ENCODE measurements around the gene FGGY.
A peak's percentile ranks its signal among the peaks of the same experiment; 100 is the strongest.

FGGY gene

DNA sequence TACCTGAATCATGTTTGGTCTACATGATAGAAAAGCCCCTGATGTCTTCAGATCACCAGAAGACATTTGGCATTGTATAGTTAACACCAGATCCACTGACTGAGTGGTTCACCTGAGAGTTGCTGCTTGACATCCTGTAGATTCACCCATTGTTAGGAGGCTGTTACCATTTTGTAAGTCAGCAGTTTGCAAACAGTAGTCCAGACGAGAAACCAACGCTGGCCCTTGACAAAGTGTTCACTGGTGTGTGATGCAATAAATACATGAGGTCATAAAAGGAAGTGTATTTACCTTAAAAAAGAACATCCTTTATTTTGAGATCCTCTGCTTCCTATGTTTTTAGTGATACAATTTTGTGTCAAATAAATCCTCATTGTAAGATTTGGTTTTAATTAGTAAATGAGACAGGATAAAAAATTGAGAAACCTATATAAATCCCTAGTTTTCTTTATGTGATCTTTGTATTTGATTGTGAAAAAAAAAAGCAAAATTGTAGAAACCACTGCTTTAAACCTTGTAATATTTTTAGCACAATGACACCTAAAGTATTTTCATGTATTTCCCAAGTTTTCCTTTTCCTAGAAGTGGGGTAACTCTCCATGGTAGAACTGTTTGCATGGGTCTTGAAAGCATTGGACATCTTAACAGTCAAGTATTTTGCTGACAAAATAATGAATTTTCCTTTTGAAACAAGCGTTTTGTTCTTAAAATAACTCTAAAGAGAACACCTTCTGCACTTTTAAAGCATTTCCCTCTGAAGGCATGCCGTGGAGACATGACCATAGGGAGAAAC lies 204.3 kb downstream of the FGGY start:
- Mint-ChIP-seq H3K4me1 (ENCODE audit: low read depth) (no peaks in the 10 kb centered on the region), H3K9me3 (no peaks in the 10 kb centered on the region), H3K36me3 (ENCODE audit: low read depth) (peaks cover 2% of the 10 kb centered on the region), H3K27ac (no peak overlapping the region), H3K4me3 (no peak overlapping the region), H3K27me3 (no peaks in the 10 kb centered on the region)

- Mint-ChIP-seq H3K27me3 (no peaks in the 10 kb centered on the region), H3K9me3 (no peaks in the 10 kb centered on the region)
Measured at GRCh38 chr1:59502009-59502691, 205.3 kb downstream of the FGGY start.

DNA sequence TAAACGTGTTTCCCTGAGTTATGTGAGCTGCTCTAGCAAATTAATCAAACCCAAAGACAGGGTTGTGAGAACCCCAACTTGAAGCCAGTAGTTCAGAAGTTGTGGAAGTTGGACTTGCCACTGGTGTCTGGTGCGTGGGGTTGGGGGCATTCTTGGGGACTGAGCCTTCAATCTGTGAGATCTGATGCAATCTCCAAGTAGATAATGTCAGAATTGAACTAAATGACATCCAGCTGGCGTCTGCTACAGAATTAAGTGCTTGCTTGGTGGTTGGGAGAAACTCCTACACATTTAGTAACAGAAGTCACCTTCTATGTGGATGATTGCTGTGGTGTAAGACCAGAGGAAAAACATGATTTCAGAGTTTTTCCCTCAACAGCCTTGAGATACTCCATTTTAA lies 207.4 kb downstream of the FGGY start:
- H3K4me1 Mint-ChIP-seq (ENCODE audit: low read depth), result peaks cover 5% of the 10 kb centered on the region
- no peaks in the 10 kb centered on the region for H3K36me3 Mint-ChIP-seq (ENCODE audit: low read depth)

More at GRCh38 chr1:59502009-59502691, 205.3 kb downstream of the FGGY start:
- no peak overlapping the region for H3K27ac Mint-ChIP-seq
- H3K36me3 Mint-ChIP-seq (ENCODE audit: low read depth), result no peaks in the 10 kb centered on the region
- H3K4me3 Mint-ChIP-seq, result no peak overlapping the region
- peaks cover 5% of the 10 kb centered on the region for H3K4me1 Mint-ChIP-seq (ENCODE audit: low read depth)

DNA sequence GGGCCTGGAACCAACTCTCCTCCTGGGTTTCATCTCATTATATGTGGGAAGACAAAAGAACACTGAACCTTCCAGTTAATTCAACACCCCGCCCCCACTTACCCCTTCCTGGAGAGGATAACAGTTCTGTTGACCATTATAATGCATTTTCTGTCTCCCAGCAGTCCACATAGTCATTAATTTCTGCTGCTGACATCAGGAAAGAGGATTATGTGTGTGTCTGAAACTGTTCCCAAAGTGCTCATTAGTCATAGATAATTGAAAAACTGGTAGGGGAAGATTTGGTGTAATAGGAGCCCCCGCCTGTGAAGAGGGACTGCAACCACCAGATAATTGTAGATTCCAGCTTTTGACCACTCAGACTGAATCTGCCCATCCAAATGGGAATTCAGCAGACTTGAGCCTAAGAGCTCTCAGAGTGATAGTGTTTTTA lies 208.7 kb downstream of the FGGY start:
- no peak overlapping the region for H3K4me3 Mint-ChIP-seq
- H3K36me3 Mint-ChIP-seq (ENCODE audit: low read depth), result no peaks in the 10 kb centered on the region
- no peaks in the 10 kb centered on the region for H3K9me3 Mint-ChIP-seq
- no peaks in the 10 kb centered on the region for H3K27me3 Mint-ChIP-seq
- H3K4me1 Mint-ChIP-seq (ENCODE audit: low read depth), result peaks cover 5% of the 10 kb centered on the region
- no peak overlapping the region for H3K27ac Mint-ChIP-seq

More for the DNA sequence above, 207.4 kb downstream of the FGGY start:
- peak overlapping the region; percentile 43 for H3K27ac Mint-ChIP-seq
- H3K27me3 Mint-ChIP-seq, result no peaks in the 10 kb centered on the region
- no peaks in the 10 kb centered on the region for H3K9me3 Mint-ChIP-seq
- no peak overlapping the region for H3K4me3 Mint-ChIP-seq

- Mint-ChIP-seq H3K4me3 (no peak overlapping the region), H3K9me3 (no peaks in the 10 kb centered on the region)
Measured at GRCh38 chr1:59506952-59507351, 210.1 kb downstream of the FGGY start.

GRCh38 chr1:59509341-59509875 lies 212.5 kb downstream of the FGGY start:
- H3K9me3 Mint-ChIP-seq, result no peaks in the 10 kb centered on the region
- H3K27ac Mint-ChIP-seq, result no peak overlapping the region
- H3K4me1 Mint-ChIP-seq (ENCODE audit: low read depth), result peaks cover 5% of the 10 kb centered on the region
- H3K27me3 Mint-ChIP-seq, result no peaks in the 10 kb centered on the region
- no peak overlapping the region for H3K4me3 Mint-ChIP-seq
- H3K36me3 Mint-ChIP-seq (ENCODE audit: low read depth), result peaks cover 9% of the 10 kb centered on the region

More at GRCh38 chr1:59506952-59507351, 210.1 kb downstream of the FGGY start:
- Mint-ChIP-seq H3K27me3 (no peaks in the 10 kb centered on the region), H3K4me1 (ENCODE audit: low read depth) (peaks cover 5% of the 10 kb centered on the region), H3K36me3 (ENCODE audit: low read depth) (no peaks in the 10 kb centered on the region), H3K27ac (no peak overlapping the region)

GRCh38 chr1:59510249-59510648 lies 213.4 kb downstream of the FGGY start:
- Mint-ChIP-seq H3K4me1 (ENCODE audit: low read depth) (peaks cover 5% of the 10 kb centered on the region), H3K9me3 (no peaks in the 10 kb centered on the region), H3K36me3 (ENCODE audit: low read depth) (peaks cover 14% of the 10 kb centered on the region), H3K27ac (no peak overlapping the region), H3K27me3 (no peaks in the 10 kb centered on the region), H3K4me3 (no peak overlapping the region)

DNA sequence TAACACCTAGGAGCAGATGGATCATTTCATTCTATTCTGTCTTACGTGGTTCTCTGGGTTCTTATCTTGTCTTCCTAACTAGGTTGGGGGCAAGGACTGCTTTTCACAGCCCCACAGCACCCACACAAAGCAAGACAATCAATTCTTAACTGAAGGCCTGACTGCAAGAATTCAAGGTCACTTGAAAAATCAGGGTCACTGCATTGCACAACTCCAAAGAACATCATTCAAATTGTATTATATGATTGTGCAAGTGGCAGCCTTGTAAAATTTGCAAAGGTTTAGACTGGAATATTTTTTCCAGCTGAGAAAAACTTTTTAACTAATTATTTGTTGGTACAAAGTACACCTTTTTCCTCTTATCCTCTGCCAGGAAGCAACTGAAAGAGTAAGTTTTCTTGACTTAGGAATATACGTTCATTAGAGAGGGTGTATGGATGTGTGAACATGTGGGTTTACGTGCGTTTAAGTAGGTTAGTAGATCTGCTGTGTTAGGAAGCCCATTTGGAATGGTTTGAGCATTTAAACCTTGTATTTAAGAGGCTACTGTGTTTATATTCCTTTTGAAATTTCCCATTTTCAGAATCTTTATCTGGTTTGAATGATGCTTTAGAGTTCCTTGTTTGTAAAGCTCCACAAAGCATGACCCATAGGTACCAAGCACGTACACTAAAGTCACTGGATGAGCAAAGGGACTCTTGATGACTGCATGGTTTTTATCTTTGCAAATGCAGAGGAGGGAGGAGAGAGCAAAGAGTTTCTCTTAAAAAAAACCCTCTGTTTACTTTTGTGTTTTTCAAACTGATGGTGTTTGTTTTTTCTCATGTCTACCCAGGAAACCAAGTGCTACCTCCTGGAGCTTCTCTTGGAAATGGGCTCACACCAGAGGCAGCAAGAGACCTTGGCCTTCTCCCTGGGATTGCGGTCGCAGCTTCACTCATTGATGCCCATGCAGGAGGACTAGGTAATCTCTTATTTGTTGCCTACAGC lies 214.9 kb downstream of the FGGY start:
- H3K9me3 Mint-ChIP-seq, result no peaks in the 10 kb centered on the region
- no peak overlapping the region for H3K27ac Mint-ChIP-seq
- H3K36me3 Mint-ChIP-seq (ENCODE audit: low read depth), result peaks cover 20% of the 10 kb centered on the region
- H3K4me1 Mint-ChIP-seq (ENCODE audit: low read depth), result peaks cover 3% of the 10 kb centered on the region
- H3K27me3 Mint-ChIP-seq, result no peaks in the 10 kb centered on the region
- no peak overlapping the region for H3K4me3 Mint-ChIP-seq

DNA sequence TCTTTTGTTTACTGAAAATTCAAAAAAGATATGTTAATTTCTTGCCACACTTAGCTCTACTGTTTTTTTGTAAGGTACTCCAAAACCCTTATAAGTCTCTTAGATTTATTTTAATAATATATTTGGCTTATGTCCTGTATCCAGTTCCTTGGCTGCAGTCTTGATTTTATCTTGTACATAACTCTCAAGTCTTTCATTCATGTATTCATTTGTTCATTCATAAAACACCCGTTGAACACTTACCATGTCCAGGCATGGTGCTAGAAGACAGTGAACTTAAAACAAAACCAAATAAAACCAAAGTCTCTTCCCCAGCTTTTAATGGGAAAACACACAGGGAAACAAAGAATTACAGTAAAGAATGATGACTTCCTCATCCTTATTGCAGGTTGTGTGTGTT lies 215.8 kb downstream of the FGGY start:
- Mint-ChIP-seq H3K4me3 (no peak overlapping the region), H3K9me3 (no peaks in the 10 kb centered on the region), H3K27ac (no peak overlapping the region), H3K36me3 (ENCODE audit: low read depth) (peaks cover 20% of the 10 kb centered on the region), H3K27me3 (no peaks in the 10 kb centered on the region), H3K4me1 (ENCODE audit: low read depth) (no peaks in the 10 kb centered on the region)

- Mint-ChIP-seq H3K4me3 (no peak overlapping the region), H3K36me3 (ENCODE audit: low read depth) (peaks cover 20% of the 10 kb centered on the region), H3K9me3 (no peaks in the 10 kb centered on the region), H3K4me1 (ENCODE audit: low read depth) (no peaks in the 10 kb centered on the region), H3K27me3 (no peaks in the 10 kb centered on the region), H3K27ac (no peak overlapping the region)
Measured at GRCh38 chr1:59514061-59514909, 217.4 kb downstream of the FGGY start.

DNA sequence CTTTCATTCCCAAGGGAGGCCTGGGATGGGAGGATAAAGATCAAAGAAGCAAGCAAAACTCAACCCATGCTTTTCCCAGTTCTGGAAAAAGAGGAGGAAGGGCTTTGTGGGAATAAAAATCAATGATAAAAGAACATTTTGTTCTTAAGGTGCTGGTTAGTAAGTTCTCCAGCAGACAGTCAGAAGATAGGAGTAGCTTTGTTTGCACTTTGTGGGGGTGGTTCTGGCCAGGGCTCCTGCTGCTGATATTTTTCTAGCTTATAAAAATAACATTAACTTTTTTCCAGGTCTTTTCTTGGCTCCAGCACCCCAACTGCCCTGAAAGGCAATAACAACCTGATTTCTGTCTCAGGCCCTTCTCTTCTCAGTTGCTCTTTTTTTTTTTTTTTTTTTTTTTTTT lies 220.0 kb downstream of the FGGY start:
- Mint-ChIP-seq H3K36me3 (ENCODE audit: low read depth) (peaks cover 20% of the 10 kb centered on the region), H3K27me3 (no peaks in the 10 kb centered on the region), H3K27ac (no peak overlapping the region), H3K9me3 (no peaks in the 10 kb centered on the region), H3K4me1 (ENCODE audit: low read depth) (no peaks in the 10 kb centered on the region), H3K4me3 (no peak overlapping the region)

- Mint-ChIP-seq H3K4me1 (ENCODE audit: low read depth) (no peaks in the 10 kb centered on the region), H3K36me3 (ENCODE audit: low read depth) (peaks cover 6% of the 10 kb centered on the region), H3K27me3 (no peaks in the 10 kb centered on the region)
Measured at GRCh38 chr1:59520194-59520593, 223.3 kb downstream of the FGGY start.

DNA sequence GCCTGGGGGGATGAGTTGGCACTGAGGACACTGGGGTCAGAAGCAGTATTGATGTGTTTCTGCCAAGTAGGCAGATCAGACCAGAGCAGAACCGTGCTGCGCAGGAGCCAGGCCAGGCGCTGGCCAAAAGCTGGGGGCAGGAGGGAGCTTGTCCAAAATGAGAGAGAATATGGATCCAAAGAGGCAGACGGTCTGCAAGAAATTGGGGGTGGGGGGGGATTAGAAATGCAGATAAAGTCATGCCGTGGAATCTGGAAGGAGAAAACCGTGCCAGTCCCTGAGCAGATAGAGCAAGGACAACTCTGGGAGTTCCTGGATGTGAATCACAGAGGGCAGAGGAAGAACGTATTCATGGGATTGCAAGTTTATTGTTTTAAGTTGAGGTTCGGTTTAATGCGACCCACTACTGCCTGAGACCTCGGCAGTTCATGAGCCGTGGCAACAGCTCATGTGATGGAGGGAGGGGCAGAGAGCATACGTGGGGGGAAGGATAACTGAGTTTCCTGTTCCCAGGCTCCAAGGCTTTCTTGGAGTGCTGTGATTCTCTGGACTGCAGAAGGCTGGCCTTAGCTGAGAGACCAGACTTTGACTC lies 224.0 kb downstream of the FGGY start:
- Mint-ChIP-seq H3K27me3 (no peaks in the 10 kb centered on the region), H3K4me1 (ENCODE audit: low read depth) (no peaks in the 10 kb centered on the region)

More at GRCh38 chr1:59520194-59520593, 223.3 kb downstream of the FGGY start:
- Mint-ChIP-seq H3K27ac (no peak overlapping the region), H3K9me3 (no peaks in the 10 kb centered on the region), H3K4me3 (no peak overlapping the region)

More for the DNA sequence above, 224.0 kb downstream of the FGGY start:
- H3K9me3 Mint-ChIP-seq, result no peaks in the 10 kb centered on the region
- H3K36me3 Mint-ChIP-seq (ENCODE audit: low read depth), result no peaks in the 10 kb centered on the region
- H3K4me3 Mint-ChIP-seq, result no peak overlapping the region
- H3K27ac Mint-ChIP-seq, result no peak overlapping the region

All from stimulated activated naive CD8-positive, alpha-beta T cell treated with anti-CD3 and anti-CD28 coated beads, Interleukin-15, Interleukin-2, amounts not matched to agents 100 ng/mL and 50 ng/mL, for 24 hours (primary cell).